Measurements from ENCODE around the gene FRAS1. TPM values are rescaled to one million over a fixed set of nuclear protein-coding genes. Genes with fewer than 3 reads are reported as not detected.

Gene FRAS1
- total and polyA plus RNA-seq, 2 donors (not counting 1 experiment from before 2014, with no cell fraction given), result 0.03 to 0.12 TPM

DNA sequence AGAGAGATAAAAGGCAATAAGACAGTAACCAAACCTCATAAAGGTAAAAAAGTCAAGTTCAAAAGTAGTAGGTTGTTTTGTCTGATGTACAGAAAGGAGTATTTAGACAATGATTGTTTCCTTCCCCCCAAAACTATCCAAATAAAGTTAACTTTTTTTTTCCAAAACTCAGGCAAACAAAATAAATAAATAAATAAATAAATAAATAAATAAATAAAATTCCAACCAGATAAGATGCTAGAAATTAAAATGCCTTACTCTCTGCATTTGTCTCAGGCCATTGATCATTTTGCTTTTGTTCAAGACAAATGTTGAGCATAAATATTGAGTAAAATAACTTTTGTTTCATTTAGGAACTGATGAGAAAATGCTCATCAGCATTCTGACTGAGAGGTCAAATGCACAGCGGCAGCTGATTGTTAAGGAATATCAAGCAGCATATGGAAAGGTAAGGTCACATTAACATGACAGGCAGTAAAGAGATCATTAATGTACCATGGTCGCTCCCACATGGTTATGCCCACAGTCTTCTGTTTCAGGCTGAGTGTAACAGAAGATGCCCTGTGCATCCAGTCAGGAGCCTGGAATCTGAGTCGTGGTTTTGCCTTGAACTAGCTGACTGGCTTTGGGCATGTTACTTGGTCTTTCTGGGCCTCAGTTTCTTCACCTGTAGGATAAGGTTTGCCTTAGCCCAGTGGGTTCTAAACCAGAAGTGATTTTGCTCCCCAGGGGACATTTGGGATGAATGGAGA is 521.7 kb downstream of the FRAS1 start:
- CTCF ChIA-PET, result no interaction called here
- ATAC-seq (ENCODE audit: low read depth), result no peak
- H3K27me3 ChIP-seq (replicated peaks in 1 of 4; ENCODE audit: control extremely low read depth in 1 of 4, control insufficient read depth in 3 of 4, insufficient read depth in 4 of 4, low read length in 3 of 4), result peaks cover 0 to 2% (median 0%) of the 10 kb centered on the region in 4 experiments

DNA sequence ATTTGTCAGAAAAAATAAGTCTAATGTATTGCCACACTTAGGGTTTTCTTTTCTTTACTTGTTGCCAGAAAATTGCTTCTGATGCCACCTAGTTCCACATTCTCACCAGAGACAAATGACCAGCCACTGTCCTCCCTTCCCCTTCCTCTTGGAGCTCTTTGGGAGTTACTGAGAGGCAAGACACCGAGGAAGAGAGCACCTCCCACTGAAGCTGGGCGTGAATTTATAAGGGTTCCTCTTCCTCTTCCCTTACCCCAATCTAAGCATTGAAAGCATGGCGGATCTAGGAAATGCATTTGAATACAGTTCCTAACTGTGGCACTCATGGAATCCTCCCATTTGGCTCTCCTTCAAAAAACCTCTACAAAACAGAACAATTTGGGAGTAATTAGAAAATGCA is 524.5 kb downstream of the FRAS1 start:
- Histone ChIP-seq H2AFZ (ENCODE audit: insufficient read depth, low read depth, low read length, poor library complexity, severe bottlenecking) (no peak overlapping the region), H4K20me1 (ENCODE audit: control insufficient read depth, insufficient read depth, low read length, poor library complexity, severe bottlenecking) (no peaks in the 10 kb centered on the region), H3K9me3 (ENCODE audit: control extremely low read depth in 1 of 3, control insufficient read depth in 2 of 3, insufficient read depth in 1 of 3, low read length in 2 of 3) (no peaks in the 10 kb centered on the region), H3K4me2 (replicated peaks; ENCODE audit: low read depth, low read length, poor library complexity, severe bottlenecking) (no peak overlapping the region), H3K79me2 (ENCODE audit: control insufficient read depth, insufficient read depth, low read length) (no peaks in the 10 kb centered on the region), H3K4me3 (ENCODE audit: control extremely low read depth in 1 of 5, extremely low read depth in 1 of 5, insufficient read depth in 1 of 5, low read depth in 2 of 5, low read length in 4 of 5) (no peak overlapping the region), H3K27ac (ENCODE audit: low read length in 2 of 2) (no peak overlapping the region), H3K36me3 (replicated peaks in 1 of 2; ENCODE audit: control extremely low read depth in 1 of 2, control insufficient read depth in 1 of 2, extremely low read depth in 1 of 2, insufficient read depth in 2 of 2, low read length in 1 of 2) (no peaks in the 10 kb centered on the region), H3K9ac (ENCODE audit: low read length) (no peak overlapping the region), H3K27me3 (replicated peaks in 1 of 4; ENCODE audit: control extremely low read depth in 1 of 4, control insufficient read depth in 3 of 4, insufficient read depth in 4 of 4, low read length in 3 of 4) (no peaks in the 10 kb centered on the region), H3K4me1 (ENCODE audit: control insufficient read depth in 2 of 2, insufficient read depth in 2 of 2, low read length in 2 of 2) (no peaks in the 10 kb centered on the region)
- 100% methylated on average over 1 of the region's 3 CpGs for whole genome bisulfite sequencing (ENCODE audit: insufficient coverage)
- Mint-ChIP-seq H3K9me3 (ENCODE audit: insufficient read depth) (no peaks in the 10 kb centered on the region), H3K27ac (no peak overlapping the region), H3K27me3 (no peaks in the 10 kb centered on the region), H3K4me3 (no peak overlapping the region), H3K4me1 (no peaks in the 10 kb centered on the region)
- TF ChIP-seq EZH2 (IDR thresholded peaks at IDR 0.05; ENCODE audit: borderline replicate concordance, insufficient read depth, low read depth, low read length, poor library complexity, severe bottlenecking), result no peak
- TF ChIP-seq, protein P1, sequence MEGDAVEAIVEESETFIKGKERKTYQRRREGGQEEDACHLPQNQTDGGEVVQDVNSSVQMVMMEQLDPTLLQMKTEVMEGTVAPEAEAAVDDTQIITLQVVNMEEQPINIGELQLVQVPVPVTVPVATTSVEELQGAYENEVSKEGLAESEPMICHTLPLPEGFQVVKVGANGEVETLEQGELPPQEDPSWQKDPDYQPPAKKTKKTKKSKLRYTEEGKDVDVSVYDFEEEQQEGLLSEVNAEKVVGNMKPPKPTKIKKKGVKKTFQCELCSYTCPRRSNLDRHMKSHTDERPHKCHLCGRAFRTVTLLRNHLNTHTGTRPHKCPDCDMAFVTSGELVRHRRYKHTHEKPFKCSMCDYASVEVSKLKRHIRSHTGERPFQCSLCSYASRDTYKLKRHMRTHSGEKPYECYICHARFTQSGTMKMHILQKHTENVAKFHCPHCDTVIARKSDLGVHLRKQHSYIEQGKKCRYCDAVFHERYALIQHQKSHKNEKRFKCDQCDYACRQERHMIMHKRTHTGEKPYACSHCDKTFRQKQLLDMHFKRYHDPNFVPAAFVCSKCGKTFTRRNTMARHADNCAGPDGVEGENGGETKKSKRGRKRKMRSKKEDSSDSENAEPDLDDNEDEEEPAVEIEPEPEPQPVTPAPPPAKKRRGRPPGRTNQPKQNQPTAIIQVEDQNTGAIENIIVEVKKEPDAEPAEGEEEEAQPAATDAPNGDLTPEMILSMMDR (IDR thresholded peaks at IDR 0.05), result no peak
- POLR2A ChIA-PET, result no interaction called here
- ATAC-seq (ENCODE audit: low read depth) (no peak), DNase-seq (no peak)
- intact Hi-C loops (cut with micrococcal nuclease), result no loop called here
- CTCF ChIA-PET, result no interaction called here

More for the DNA sequence above, 521.7 kb downstream of the FRAS1 start:
- POLR2A ChIA-PET, result no interaction called here
- Histone ChIP-seq H3K79me2 (ENCODE audit: control insufficient read depth, insufficient read depth, low read length) (no peaks in the 10 kb centered on the region), H3K4me2 (replicated peaks; ENCODE audit: low read depth, low read length, poor library complexity, severe bottlenecking) (no peak overlapping the region), H3K36me3 (replicated peaks in 1 of 2; ENCODE audit: control extremely low read depth in 1 of 2, control insufficient read depth in 1 of 2, extremely low read depth in 1 of 2, insufficient read depth in 2 of 2, low read length in 1 of 2) (no peaks in the 10 kb centered on the region), H3K27ac (ENCODE audit: low read length in 2 of 2) (no peak overlapping the region), H4K20me1 (ENCODE audit: control insufficient read depth, insufficient read depth, low read length, poor library complexity, severe bottlenecking) (no peaks in the 10 kb centered on the region), H3K9me3 (ENCODE audit: control extremely low read depth in 1 of 3, control insufficient read depth in 2 of 3, insufficient read depth in 1 of 3, low read length in 2 of 3) (no peaks in the 10 kb centered on the region), H3K4me1 (ENCODE audit: control insufficient read depth in 2 of 2, insufficient read depth in 2 of 2, low read length in 2 of 2) (no peaks in the 10 kb centered on the region), H2AFZ (ENCODE audit: insufficient read depth, low read depth, low read length, poor library complexity, severe bottlenecking) (no peak overlapping the region), H3K4me3 (ENCODE audit: control extremely low read depth in 1 of 5, extremely low read depth in 1 of 5, insufficient read depth in 1 of 5, low read depth in 2 of 5, low read length in 4 of 5) (no peak overlapping the region), H3K9ac (ENCODE audit: low read length) (no peak overlapping the region)
- 92% methylated on average over 3 of the region's 3 CpGs for WGBS (ENCODE audit: insufficient coverage)
- no peak for DNase-seq
- intact Hi-C loops (cut with micrococcal nuclease), result no loop called here
- no peak for TF ChIP-seq EZH2 (IDR thresholded peaks at IDR 0.05; ENCODE audit: borderline replicate concordance, insufficient read depth, low read depth, low read length, poor library complexity, severe bottlenecking)
- TF ChIP-seq, protein P1 (IDR thresholded peaks at IDR 0.05), result no peak
- no peak overlapping the region for H3K27ac Mint-ChIP-seq
- no peaks in the 10 kb centered on the region for H3K27me3 Mint-ChIP-seq
- no peak overlapping the region for H3K4me3 Mint-ChIP-seq
- no peaks in the 10 kb centered on the region for H3K4me1 Mint-ChIP-seq
- no peaks in the 10 kb centered on the region for H3K9me3 Mint-ChIP-seq (ENCODE audit: insufficient read depth)
